Astrocyte (in vitro differentiated cells and primary cell): ENCODE measurements around the gene NINL. TPM values are rescaled to one million over a fixed set of nuclear protein-coding genes. Genes with fewer than 3 reads are reported as not detected.

ENCODE experiments used
- DNase-seq: peaks from one replicate; pipeline ENCODE4 v3.0.0-alpha.2; 2010; ENCODE audit warnings: low read depth
- FAIRE-seq: peaks from 2 replicates; lab custom pipeline; 2011; peaks lifted over from hg19 to GRCh38; lab: Jason Lieb, UNC
- H2AFZ ChIP-seq: 2 replicates; pipeline ENCODE4 v1.6.0; 2012; ENCODE audit warnings: low read depth, low read length, inconsistent platforms
- H3K27ac ChIP-seq: 2 replicates; pipeline ENCODE4 v1.5.1; 2011; ENCODE audit warnings: low read depth, low read length, inconsistent platforms
- H3K27me3 ChIP-seq: 2 replicates; pipeline ENCODE4 v1.6.0; 2011; ENCODE audit warnings: low read length, inconsistent platforms; ENCODE audit not compliant: insufficient read depth
- H3K36me3 ChIP-seq: 2 replicates; pipeline ENCODE4 v1.5.1; 2011; ENCODE audit warnings: low read length, inconsistent platforms; ENCODE audit not compliant: insufficient read depth
- H3K4me1 ChIP-seq: 2 replicates; pipeline ENCODE4 v1.5.1; 2011; ENCODE audit warnings: low read length, inconsistent platforms; ENCODE audit not compliant: insufficient read depth
- H3K4me2 ChIP-seq: 2 replicates; pipeline ENCODE4 v1.6.0; 2012; ENCODE audit warnings: low read length, inconsistent platforms
- H3K4me3 ChIP-seq: 2 replicates; pipeline ENCODE4 v1.5.1; 2011; ENCODE audit warnings: low read depth, mild to moderate bottlenecking, low read length, inconsistent platforms; ENCODE audit not compliant: insufficient read depth
- H3K79me2 ChIP-seq: 2 replicates; pipeline ENCODE4 v1.6.0; 2012; ENCODE audit warnings: mild to moderate bottlenecking, low read length, inconsistent platforms; ENCODE audit not compliant: insufficient read depth
- H3K9ac ChIP-seq: 2 replicates; pipeline ENCODE4 v1.6.0; 2012; ENCODE audit warnings: mild to moderate bottlenecking, low read length, inconsistent platforms
- H3K9me3 ChIP-seq: 2 replicates; pipeline ENCODE4 v1.5.1; 2012; ENCODE audit warnings: low read depth, mild to moderate bottlenecking, low read length, inconsistent platforms; ENCODE audit not compliant: insufficient read depth
- H4K20me1 ChIP-seq: 2 replicates; pipeline ENCODE4 v1.6.0; 2012; ENCODE audit warnings: low read length, inconsistent platforms; ENCODE audit not compliant: insufficient read depth
- H3K27ac Mint-ChIP-seq: one replicate; pipeline ENCODE4 v1.8.0; 2021; ENCODE audit warnings: mild to moderate bottlenecking, mixed read lengths; ENCODE audit not compliant: unreplicated experiment
- H3K27me3 Mint-ChIP-seq: one replicate; pipeline ENCODE4 v1.8.0; 2021; ENCODE audit warnings: low read depth, mixed read lengths; ENCODE audit not compliant: unreplicated experiment
- H3K36me3 Mint-ChIP-seq: one replicate; pipeline ENCODE4 v1.8.0; 2021; ENCODE audit warnings: low read depth, mixed read lengths; ENCODE audit not compliant: unreplicated experiment
- H3K4me1 Mint-ChIP-seq: one replicate; pipeline ENCODE4 v1.8.0; 2021; ENCODE audit warnings: low read depth, mixed read lengths; ENCODE audit not compliant: unreplicated experiment
- H3K4me3 Mint-ChIP-seq: one replicate; pipeline ENCODE4 v1.8.0; 2021; ENCODE audit warnings: mild to moderate bottlenecking, moderate library complexity, mixed read lengths; ENCODE audit not compliant: unreplicated experiment
- H3K9me3 Mint-ChIP-seq: one replicate; pipeline ENCODE4 v1.8.0; 2021; ENCODE audit warnings: mild to moderate bottlenecking, mixed read lengths; ENCODE audit not compliant: unreplicated experiment
- CTCF ChIP-seq: IDR thresholded peaks from 2 replicates; pipeline ENCODE4 v1.5.1; 2011; ENCODE audit warnings: low read depth, mild to moderate bottlenecking, inconsistent platforms, low read length, moderate library complexity; ENCODE audit not compliant: insufficient read depth
- EZH2 ChIP-seq: IDR thresholded peaks from 2 replicates; pipeline ENCODE4 v1.6.1; 2012; ENCODE audit warnings: mild to moderate bottlenecking, low read length, inconsistent platforms; ENCODE audit not compliant: insufficient read depth
- total RNA-seq: library from RNA; stranded (reverse); gene quantifications from 2 replicates; pipeline ENCODE4 v1.2.1, GENCODE V29; 2021

The NINL gene
- total RNA-seq, 1 donor from 2014 or later = 10.2 TPM

DNA sequence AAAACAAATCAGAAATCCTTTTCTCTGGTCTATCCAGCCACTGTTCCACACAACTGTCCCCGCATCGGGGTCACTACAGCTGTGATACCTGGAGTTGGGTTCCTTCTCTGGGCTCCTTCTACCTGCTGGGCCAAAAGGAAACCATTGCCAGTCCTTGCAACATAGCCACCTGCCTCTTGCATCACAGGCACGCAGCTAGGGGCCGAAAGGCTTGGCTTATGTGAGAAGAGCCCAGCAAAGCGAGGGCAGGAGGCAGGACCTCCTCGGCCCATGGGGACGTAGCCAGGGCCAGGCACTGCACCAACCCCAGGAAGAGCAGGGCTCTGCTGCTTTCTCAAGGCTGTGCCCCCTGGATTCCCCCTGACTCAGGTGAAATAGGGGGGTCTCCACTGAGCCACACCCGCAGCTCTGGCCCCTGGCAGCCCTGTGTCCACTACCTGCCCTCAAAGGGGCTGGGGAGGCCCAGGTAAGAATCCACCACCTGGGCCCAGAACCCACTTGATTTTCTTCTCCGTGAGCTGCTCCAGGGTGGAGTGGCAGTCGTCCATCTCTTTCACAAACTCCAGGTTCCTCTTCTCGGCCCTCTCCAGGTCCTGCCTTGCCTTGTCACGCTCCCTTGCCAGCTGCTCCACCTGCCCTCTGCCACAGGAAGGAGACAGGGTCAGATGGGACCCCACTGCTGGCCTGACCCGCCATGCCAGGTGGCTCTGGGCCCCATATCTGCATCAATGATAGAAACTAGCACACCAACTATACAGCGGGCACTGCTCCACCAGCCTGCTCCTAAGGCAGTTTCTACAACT, 89.0 kb downstream of the NINL start:
- Histone ChIP-seq H3K27me3 (no peaks in the 10 kb centered on the region), H3K36me3 (no peaks in the 10 kb centered on the region), H2AFZ (no peak overlapping the region), H3K9me3 (no peaks in the 10 kb centered on the region), H3K27ac (no peak overlapping the region), H3K4me1 (peaks cover 2% of the 10 kb centered on the region), H3K4me3 (no peak overlapping the region), H3K4me2 (no peak overlapping the region), H3K9ac (no peak overlapping the region), H3K79me2 (no peaks in the 10 kb centered on the region), H4K20me1 (peaks cover 7% of the 10 kb centered on the region)
- Mint-ChIP-seq H3K4me1 (no peaks in the 10 kb centered on the region), H3K27ac (peak overlapping the region; percentile 69), H3K36me3 (peaks cover 4% of the 10 kb centered on the region), H3K27me3 (no peaks in the 10 kb centered on the region), H3K4me3 (no peak overlapping the region), H3K9me3 (no peaks in the 10 kb centered on the region)
- no peak for FAIRE-seq
- no peak for DNase-seq
- no peak for TF ChIP-seq EZH2
- no peak for TF ChIP-seq CTCF

DNA sequence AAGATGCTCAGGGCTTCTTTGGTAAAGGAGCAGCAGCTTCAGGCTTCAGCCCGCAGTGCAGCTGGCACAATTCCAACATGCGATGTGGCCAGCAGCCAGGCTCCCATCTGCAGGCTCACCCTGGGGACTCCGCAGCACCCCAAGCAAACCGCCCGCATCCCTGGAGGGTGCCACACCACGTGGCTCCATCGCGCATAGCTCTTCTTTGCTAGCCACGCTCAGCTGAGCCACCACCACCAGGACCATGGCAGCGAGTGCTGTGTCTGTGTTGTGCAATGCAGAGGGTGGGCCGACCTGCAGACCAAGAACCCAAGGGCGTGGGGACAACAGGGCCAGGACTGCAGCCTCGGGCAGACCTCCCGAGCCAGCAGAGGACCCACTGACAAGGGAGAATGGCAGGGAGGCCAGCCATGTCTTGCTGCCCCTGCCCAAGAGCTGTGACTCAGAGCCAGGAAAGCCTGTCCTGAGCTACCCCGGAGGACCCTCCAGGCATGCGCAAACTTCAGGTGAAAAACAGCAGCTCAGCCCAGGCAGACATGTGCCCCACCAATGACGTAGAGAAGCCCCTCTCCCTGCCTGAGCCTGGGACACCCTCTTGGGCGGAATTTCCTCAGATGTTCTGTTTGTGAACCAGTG, 90.0 kb downstream of the NINL start:
- Histone ChIP-seq H3K9ac (no peak overlapping the region), H3K27me3 (no peaks in the 10 kb centered on the region), H4K20me1 (peaks cover 7% of the 10 kb centered on the region), H3K4me1 (peaks cover 2% of the 10 kb centered on the region), H3K36me3 (no peaks in the 10 kb centered on the region), H3K9me3 (no peaks in the 10 kb centered on the region), H3K4me2 (no peak overlapping the region), H3K27ac (no peak overlapping the region), H2AFZ (no peak overlapping the region), H3K79me2 (no peaks in the 10 kb centered on the region), H3K4me3 (no peak overlapping the region)
- Mint-ChIP-seq H3K27ac (no peak overlapping the region), H3K4me3 (no peak overlapping the region), H3K36me3 (peaks cover 2% of the 10 kb centered on the region), H3K4me1 (no peaks in the 10 kb centered on the region), H3K27me3 (no peaks in the 10 kb centered on the region), H3K9me3 (no peaks in the 10 kb centered on the region)
- TF ChIP-seq CTCF (no peak), EZH2 (no peak)
- DNase-seq (no peak), FAIRE-seq (no peak)
